Sciatic nerve (tissue), 2 donors: ENCODE results near the gene TMEM33. TPM values are rescaled to one million over a fixed set of nuclear protein-coding genes. Genes with fewer than 3 reads are reported as not detected.

ENCODE experiments used
- ATAC-seq: fragments of 200-7000 bp; cut with Tn5 transposase; one replicate; pipeline ENCODE4 v1.9.1; 2020; ENCODE audit warnings: mild to moderate bottlenecking, moderate library complexity
- DNase-seq: peaks from one replicate; pipeline ENCODE4 v3.0.0-alpha.2; 2020; ENCODE audit warnings: low spot score
- intact Hi-C: fragments of 100-400 bp; cut with DNase I; formaldehyde crosslinking; loops from one replicate; pipeline ENCODE4 v1.14.2; 2022
- total RNA-seq: library from RNA; stranded (reverse); fragmentation: NEBNext Ultra II Directional; extraction: Animal tissue kit (Norgen Biotek cat#: 25700); gene quantifications from one replicate; pipeline ENCODE4 v1.2.1, GENCODE V29; 2021
- donor health status: DM: no; HTN: no; CAD: no.
- donor health status: DM: no; HTN: no; CAD: no.

TMEM33 gene
- total RNA-seq, 1 donor from 2014 or later = 51.7 TPM

DNA sequence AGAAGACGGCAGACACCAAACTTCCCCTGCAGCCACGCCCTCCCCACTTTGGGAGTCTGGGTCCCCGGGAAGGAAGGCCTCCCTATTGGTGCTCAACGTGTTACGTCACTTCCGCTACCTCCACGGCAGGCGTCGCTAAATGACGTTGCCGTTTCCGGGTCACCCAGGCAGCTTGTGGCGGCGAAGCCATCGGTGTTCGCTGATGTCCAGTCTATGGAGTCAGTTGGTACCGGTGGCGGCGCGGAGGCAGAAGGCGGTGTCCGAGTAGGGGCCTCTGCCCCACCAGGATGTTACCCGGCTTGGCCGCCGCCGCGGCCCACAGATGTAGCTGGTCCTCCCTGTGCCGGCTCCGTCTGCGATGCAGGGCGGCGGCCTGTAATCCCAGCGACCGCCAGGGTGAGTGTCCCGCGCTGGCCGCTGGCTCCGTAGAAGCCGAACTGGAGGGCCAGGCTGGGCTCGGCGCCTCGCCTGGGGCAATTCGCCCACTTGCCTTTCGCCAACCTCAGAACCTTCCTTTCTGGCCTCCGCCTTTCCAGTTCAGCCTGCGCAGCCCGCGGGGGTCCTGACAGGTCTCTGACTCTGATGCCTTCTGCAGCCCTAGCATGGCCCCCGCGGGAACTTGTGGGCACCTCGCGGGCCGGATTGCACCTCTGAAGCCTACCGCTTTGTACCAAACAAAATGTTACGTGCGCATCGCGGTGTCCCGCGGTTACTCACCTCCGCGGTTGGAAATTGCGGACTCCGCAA, 55.3 kb downstream of the TMEM33 start, which contains the start of gene SLC30A9:
Gene SLC30A9 (plus strand): TSS at position 166 of the 747 bp plus-strand sequence. CDS start 122 bp downstream, at position 288.
- intact Hi-C loops = no loop called here
- ATAC-seq = peak; percentile 100

DNA sequence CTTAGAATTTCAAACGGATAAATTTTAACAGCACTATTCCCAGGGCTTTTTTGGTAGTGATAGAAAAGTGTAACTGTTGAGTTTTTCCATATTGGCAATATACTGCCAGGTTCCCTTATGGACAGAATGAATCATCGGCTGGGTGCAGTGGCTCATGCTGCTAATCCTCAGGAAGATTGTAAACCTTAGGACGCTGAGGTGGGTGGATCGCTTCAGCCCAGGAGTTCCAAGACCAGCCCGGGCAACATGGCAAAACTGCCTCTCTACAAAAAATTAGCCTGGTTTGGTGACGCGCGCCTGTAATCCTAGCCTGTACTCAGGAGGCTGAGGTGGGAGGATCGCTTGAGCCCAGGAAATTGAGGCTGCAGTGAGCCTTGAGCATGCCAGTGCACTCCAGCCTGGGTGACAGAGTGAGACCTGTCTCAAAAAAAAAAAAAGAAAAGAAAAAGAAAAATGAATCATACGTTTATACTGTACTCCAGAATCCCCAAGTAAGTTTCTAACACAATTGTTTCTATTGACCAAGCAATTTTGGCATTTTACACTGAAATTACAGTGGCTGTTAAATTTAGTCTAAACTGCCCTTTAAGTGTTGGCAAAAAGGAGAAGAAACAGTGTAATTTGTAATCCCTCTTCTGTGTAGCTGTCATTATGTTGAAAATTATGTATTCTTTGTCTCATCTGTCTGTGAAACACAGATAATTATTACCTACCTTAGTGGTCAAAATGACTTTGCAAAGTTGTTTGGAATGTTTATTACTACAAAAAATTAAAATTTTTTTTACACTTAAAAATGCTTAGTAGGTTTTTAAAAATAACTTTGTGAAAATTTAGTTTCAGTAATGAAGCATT, 56.9 kb downstream of the TMEM33 start:
- intact Hi-C loops = no loop called here
- ATAC-seq = no peak
- DNase-seq = no peak

More for the DNA sequence above, 55.3 kb downstream of the TMEM33 start, which contains the start of gene SLC30A9:
- DNase-seq = peak; percentile 97

GRCh38 chr4:41992967-41993857, 58.0 kb downstream of the TMEM33 start:
- ATAC-seq (no peak), DNase-seq (no peak)
- intact Hi-C loops = no loop called here

- ATAC-seq (no peak), DNase-seq (no peak)
- intact Hi-C loops = no loop called here
These were observed 59.3 kb downstream of the TMEM33 start for GRCh38 chr4:41994461-41994985.

GRCh38 chr4:41998019-41998418, 62.8 kb downstream of the TMEM33 start:
- intact Hi-C loops = no loop called here
- ATAC-seq (no peak), DNase-seq (no peak)

DNA sequence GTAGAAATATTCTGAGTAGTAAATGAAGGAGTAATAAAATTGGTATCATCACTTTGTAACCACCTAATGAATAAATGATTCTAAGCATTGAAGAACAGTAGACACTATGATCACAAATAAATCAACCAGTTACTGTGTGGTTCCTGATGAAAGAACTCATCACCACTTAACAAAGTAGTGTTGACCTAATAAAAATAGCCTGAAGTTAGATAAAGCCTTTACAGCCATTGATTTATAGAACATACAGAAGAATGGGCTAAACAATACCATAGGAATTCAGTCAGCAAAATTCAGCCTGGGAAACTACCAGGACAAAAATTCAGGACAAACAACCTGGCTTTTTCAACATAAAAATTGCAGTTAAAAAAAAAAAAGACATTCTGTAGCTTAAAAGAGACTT, 64.1 kb downstream of the TMEM33 start:
- intact Hi-C loops = no loop called here
- ATAC-seq (no peak), DNase-seq (no peak)

- intact Hi-C loops = no loop called here
These were observed 73.0 kb downstream of the TMEM33 start for GRCh38 chr4:42008011-42008786.

More at GRCh38 chr4:42008011-42008786, 73.0 kb downstream of the TMEM33 start:
- ATAC-seq (no peak), DNase-seq (no peak)

Other genes with a start within 250 kb of the TMEM33 start
- gene PHOX2B, start 186.7 kb upstream of the TMEM33 start, total RNA-seq = not detected
- 0.36 TPM for gene DCAF4L1, start 46.3 kb downstream of the TMEM33 start, total RNA-seq
- gene SLC30A9, start 55.1 kb downstream of the TMEM33 start, total RNA-seq = 55.1 TPM
- gene BEND4, start 217.2 kb downstream of the TMEM33 start, total RNA-seq = 0.94 TPM